HG02943 (cell line): Measurements from ENCODE around the gene MYOD1.

Source experiments
- ATAC-seq: cut with Tn5 transposase; IDR thresholded peaks from one replicate; pipeline ENCODE4 v1.9.1; 2021; ENCODE audit warnings: mild to moderate bottlenecking, low read depth, moderate library complexity; ENCODE audit not compliant: unreplicated experiment

Gene MYOD1

DNA sequence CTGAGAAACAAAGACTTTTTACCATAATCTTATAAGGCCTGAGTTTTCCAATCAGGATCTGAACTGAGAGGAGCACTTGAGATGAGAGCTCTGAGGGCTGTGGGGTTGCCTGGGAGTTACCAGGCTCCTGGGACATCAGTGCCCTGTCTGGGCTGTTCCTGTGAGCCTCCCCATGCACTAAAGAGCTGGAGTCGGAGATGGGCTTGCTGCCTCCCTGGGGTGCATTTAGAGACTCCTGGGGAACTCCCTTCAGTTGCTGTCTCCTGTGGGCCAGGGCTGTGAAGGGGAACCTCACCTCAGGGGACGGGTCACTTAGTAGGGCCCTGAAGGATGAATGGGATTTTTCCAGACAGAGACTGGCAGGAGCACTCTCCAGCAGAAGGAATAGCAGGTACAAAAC, 48.5 kb downstream of the MYOD1 start:
- ATAC-seq = no peak

DNA sequence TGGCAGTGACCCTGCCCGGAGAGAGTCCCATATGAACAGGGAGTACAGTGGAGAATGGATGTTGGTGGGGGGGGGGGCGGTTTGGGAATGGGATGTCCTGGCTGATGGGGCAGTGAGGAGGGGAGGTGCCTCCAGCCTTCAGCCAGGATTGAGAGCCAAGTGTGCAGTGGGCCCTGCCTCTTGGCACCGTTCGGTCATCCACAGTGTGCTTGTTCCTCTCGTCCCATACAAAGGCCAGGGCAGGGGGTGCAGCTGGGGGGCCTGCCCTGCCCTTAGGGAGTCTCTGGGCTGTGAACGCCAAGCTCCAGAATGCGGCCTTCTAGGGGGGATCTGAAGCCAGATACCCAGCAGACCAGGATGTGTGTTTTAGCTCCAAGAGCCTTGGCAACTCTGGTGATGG, 49.2 kb downstream of the MYOD1 start:
- no peak for ATAC-seq

DNA sequence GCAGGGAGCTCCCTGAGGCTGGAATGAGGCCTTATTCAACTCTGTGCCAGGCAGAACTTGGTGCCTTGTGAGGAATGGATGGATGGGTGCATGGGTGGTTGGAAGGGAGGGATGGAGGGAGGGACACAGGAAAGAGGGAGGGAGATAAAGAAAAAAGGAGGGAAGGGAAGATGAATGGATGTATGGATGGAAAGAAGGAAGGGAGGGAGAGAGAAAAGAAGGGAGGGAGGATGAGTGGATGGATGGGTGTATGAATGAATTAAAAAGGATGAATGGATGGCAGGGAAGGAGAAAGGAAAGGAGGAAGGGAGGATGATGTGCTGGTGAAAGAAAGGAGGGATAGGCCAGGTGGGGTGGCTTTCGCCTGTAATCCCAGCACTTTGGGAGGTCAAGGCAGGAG, 49.8 kb downstream of the MYOD1 start:
- no peak for ATAC-seq

DNA sequence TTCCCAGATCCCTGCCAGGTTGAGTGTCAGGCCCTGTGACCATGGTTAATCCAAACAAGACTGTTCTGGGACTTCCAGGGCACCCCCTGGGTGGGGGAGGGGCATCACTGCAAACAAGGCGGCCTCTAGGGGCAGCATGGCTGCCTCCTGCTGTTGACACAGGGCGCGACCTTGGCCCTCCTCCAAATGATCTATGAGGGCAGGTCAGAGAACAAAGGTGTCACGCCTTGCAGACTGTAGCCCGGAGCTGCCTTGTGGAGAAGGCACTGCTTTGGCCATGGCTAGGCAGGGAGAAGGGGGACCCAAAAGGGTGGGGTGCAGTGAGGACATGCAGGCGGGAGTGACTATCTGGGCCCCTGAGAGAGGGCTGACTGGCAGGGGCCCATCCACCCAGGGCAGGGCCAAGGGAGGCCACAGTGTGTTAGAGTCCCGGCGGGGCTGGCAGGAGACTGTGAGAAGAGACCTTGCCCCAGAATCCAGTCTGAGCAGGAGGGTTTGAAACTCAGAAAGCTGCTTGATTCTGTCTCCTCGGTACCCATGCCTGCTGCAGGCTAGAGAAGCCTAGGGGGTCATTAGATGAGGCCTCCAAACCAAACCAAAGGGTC, 50.8 kb downstream of the MYOD1 start:
- ATAC-seq = no peak

DNA sequence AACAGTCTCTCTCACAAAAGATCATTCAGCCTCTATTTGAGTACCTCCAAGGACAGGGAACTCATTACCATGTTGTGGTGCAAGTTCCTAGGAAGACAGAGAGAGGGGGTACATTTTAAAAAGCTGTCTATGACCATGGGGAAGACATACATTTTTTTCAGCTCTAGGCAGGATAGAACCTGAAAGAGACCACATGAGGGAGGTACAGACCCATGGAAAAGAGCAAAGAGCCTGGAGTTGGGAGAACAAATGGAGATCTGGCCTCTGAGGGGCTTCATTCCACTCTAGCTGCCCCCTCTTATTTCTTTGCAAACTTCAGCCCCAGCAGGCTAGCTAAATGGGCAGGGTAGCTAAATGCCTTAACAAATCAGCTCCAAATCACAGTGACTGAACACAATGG, 51.5 kb downstream of the MYOD1 start:
- no peak for ATAC-seq

DNA sequence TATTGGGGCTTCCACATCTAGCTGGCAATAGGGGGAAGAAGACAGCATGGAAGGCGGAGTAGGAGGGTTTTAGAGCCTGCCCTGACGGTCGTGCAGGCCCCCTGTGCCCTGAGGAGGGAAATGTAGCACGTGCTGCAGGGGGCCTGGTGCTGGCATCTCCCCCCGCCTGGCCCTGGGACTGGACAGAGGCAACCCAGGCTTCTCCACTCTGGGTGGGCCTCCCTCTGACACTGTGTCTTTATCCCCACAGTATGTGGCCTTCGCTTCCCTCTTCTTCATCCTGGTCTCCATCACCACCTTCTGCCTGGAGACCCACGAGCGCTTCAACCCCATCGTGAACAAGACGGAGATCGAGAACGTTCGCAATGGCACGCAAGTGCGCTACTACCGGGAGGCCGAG, 52.0 kb downstream of the MYOD1 start:
- ATAC-seq = no peak
